Activated CD8-positive, alpha-beta T cell treated with anti-CD3 and anti-CD28 coated beads for 36 hours (primary cell): ENCODE data around the gene LRMDA. TPM values are rescaled to one million over a fixed set of nuclear protein-coding genes. Genes with fewer than 3 reads are reported as not detected.

Experiments used
- ATAC-seq: fragments of 200-7000 bp; cut with Tn5 transposase; one replicate; pipeline ENCODE4 v1.10.0; 2021; ENCODE audit warnings: mild to moderate bottlenecking, moderate library complexity
- CTCF ChIA-PET: fragments of 350-600 bp; sonication (Branson Sonifier 250); formaldehyde crosslinking; loops from one replicate; lab custom pipeline; 2021; ENCODE audit warnings: antibody characterized with exemption; lab: Charles Lee
- POLR2A ChIA-PET: fragments of 350-600 bp; sonication (Branson Sonifier 250); formaldehyde crosslinking; loops from one replicate; lab custom pipeline; 2021; ENCODE audit warnings: antibody characterized with exemption; lab: Charles Lee
- DNase-seq: peaks from one replicate; pipeline ENCODE4 v3.0.0-alpha.2; 2020
- H3K27ac Mint-ChIP-seq: one replicate; pipeline ENCODE4 v1.8.0; 2021; ENCODE audit warnings: mild to moderate bottlenecking, mixed read lengths
- H3K27me3 Mint-ChIP-seq: one replicate; pipeline ENCODE4 v1.8.0; 2021; ENCODE audit warnings: mixed read lengths
- H3K36me3 Mint-ChIP-seq: one replicate; pipeline ENCODE4 v1.8.0; 2021; ENCODE audit warnings: low read depth, mixed read lengths
- H3K4me1 Mint-ChIP-seq: one replicate; pipeline ENCODE4 v1.8.0; 2021; ENCODE audit warnings: low read depth, mixed read lengths
- H3K4me3 Mint-ChIP-seq: one replicate; pipeline ENCODE4 v1.8.0; 2021; ENCODE audit warnings: mild to moderate bottlenecking, moderate library complexity, mixed read lengths
- H3K9me3 Mint-ChIP-seq: one replicate; pipeline ENCODE4 v1.8.0; 2021; ENCODE audit warnings: mixed read lengths
- CTCF ChIP-seq: fragments of 200-600 bp; IDR thresholded peaks from one replicate; pipeline ENCODE4 v1.8.0; 2022; ENCODE audit warnings: antibody characterized with exemption, mild to moderate bottlenecking
- intact Hi-C: fragments of 100-400 bp; cut with micrococcal nuclease; formaldehyde crosslinking; loops from one replicate; pipeline ENCODE4 v1.10.0; 2022
- total RNA-seq, 2 experiments: library from RNA; stranded (reverse); gene quantifications; one replicate each; pipeline ENCODE4 v1.2.3, GENCODE V29; 2021

The LRMDA gene
- total RNA-seq, 2 experiments from 2014 or later, result not detected

GRCh38 chr10:76397181-76398042 lies 966.0 kb downstream of the LRMDA start:
- Mint-ChIP-seq H3K4me1 (no peaks in the 10 kb centered on the region), H3K4me3 (no peak overlapping the region), H3K27ac (no peak overlapping the region), H3K9me3 (no peaks in the 10 kb centered on the region), H3K36me3 (no peaks in the 10 kb centered on the region), H3K27me3 (no peaks in the 10 kb centered on the region)
- no peak for TF ChIP-seq CTCF
- CTCF ChIA-PET, result no interaction called here
- POLR2A ChIA-PET, result no interaction called here
- ATAC-seq (no peak), DNase-seq (no peak)
- intact Hi-C loops, result no loop called here

DNA sequence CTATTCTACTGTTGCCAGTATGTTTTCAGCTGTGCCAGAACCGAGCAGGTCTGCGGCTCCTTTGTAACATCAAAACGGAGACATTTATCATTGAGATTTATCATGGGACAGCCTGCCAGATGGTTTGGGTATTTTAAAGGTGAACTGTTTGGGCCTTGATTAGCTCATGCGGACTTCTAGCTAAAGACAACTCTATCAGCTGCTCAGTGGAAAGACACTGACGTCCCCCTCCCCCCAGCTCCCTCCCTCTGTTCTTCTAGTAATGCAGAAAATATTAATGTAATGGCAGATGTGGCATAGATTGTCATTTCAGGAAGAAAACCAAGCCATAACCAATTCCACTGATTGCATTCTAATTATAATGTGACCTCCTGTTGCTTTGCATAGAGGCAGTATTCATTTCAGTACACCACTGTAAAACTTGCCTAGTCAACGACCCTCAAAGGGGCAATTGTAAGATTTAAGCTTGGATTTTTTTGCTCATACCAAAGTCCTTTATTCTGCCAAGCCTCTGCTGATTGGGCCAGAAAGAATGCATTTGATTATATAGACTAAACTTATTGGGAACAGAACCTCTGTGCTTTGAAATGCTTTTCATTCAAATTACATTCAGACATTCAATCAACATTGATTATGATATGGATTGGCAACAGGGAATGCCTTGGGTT lies 966.8 kb downstream of the LRMDA start:
- POLR2A ChIA-PET, result no interaction called here
- Mint-ChIP-seq H3K27me3 (no peaks in the 10 kb centered on the region), H3K4me3 (no peak overlapping the region), H3K9me3 (no peaks in the 10 kb centered on the region), H3K4me1 (no peaks in the 10 kb centered on the region), H3K36me3 (no peaks in the 10 kb centered on the region), H3K27ac (no peak overlapping the region)
- no peak for ATAC-seq
- no peak for DNase-seq
- CTCF ChIA-PET, result no interaction called here
- no peak for TF ChIP-seq CTCF
- intact Hi-C loops, result no loop called here

- Mint-ChIP-seq H3K4me3 (no peak overlapping the region), H3K27ac (no peak overlapping the region), H3K9me3 (peaks cover 2% of the 10 kb centered on the region), H3K4me1 (no peaks in the 10 kb centered on the region), H3K27me3 (peaks cover 2% of the 10 kb centered on the region), H3K36me3 (no peaks in the 10 kb centered on the region)
- no peak for DNase-seq
- ChIA-PET POLR2A (no interaction called here), CTCF (no interaction called here)
- intact Hi-C loops, result no loop called here
- no peak for TF ChIP-seq CTCF
- ATAC-seq, result no peak
Observed at GRCh38 chr10:76399226-76399625, 967.8 kb downstream of the LRMDA start.

- CTCF ChIA-PET, result no interaction called here
- ATAC-seq (no peak), DNase-seq (no peak)
- Mint-ChIP-seq H3K4me3 (no peak overlapping the region), H3K27me3 (peaks cover 2% of the 10 kb centered on the region), H3K27ac (no peak overlapping the region), H3K36me3 (no peaks in the 10 kb centered on the region), H3K9me3 (peaks cover 4% of the 10 kb centered on the region), H3K4me1 (no peaks in the 10 kb centered on the region)
- TF ChIP-seq CTCF, result no peak
- POLR2A ChIA-PET, result no interaction called here
- intact Hi-C loops, result no loop called here
Observed at GRCh38 chr10:76401006-76401405, 969.6 kb downstream of the LRMDA start.

GRCh38 chr10:76403912-76404311 lies 972.5 kb downstream of the LRMDA start:
- ATAC-seq, result no peak
- TF ChIP-seq CTCF, result no peak

More at GRCh38 chr10:76403912-76404311, 972.5 kb downstream of the LRMDA start:
- peaks cover 6% of the 10 kb centered on the region for H3K9me3 Mint-ChIP-seq
- ChIA-PET CTCF (no interaction called here), POLR2A (no interaction called here)
- no peaks in the 10 kb centered on the region for H3K36me3 Mint-ChIP-seq
- H3K27ac Mint-ChIP-seq, result no peak overlapping the region
- H3K27me3 Mint-ChIP-seq, result peaks cover 4% of the 10 kb centered on the region
- intact Hi-C loops, result no loop called here
- DNase-seq, result no peak
- no peak overlapping the region for H3K4me3 Mint-ChIP-seq
- no peaks in the 10 kb centered on the region for H3K4me1 Mint-ChIP-seq
